C4-2B (cell line): ENCODE results near the gene ZNF555.
A peak's percentile ranks its signal among the peaks of the same experiment; 100 is the strongest.
"Not testable (repeated sequence)": the region's sequence is repeated elsewhere in the genome, so short reads cannot be mapped to it uniquely, and the experiment has no call there.

Experiments used
- H3K27ac ChIP-seq: fragments of 450-650 bp; 2 replicates; pipeline ENCODE4 v1.5.1; 2017
- CTCF ChIP-seq: fragments of 450-650 bp; conservative IDR thresholded peaks from 2 replicates; pipeline ENCODE4 v1.5.1; 2017; ENCODE audit warnings: mild to moderate bottlenecking
- ZFX ChIP-seq: fragments of 450-650 bp; IDR thresholded peaks from 2 replicates; pipeline ENCODE4 v1.6.1; 2017

ZNF555 gene

GRCh38 chr19:2840794-2841791 is at the start of gene ZNF555:
Gene ZNF555, plus strand, starts transcription at chr19:2841475. Its CDS starts 98 bp downstream, at chr19:2841573.
- TF ChIP-seq CTCF: no peak
- no peak for TF ChIP-seq ZFX

GRCh38 chr19:2791876-2792275 is 49.4 kb upstream of the ZNF555 start:
- no peak overlapping the region for H3K27ac ChIP-seq

More at GRCh38 chr19:2840794-2841791, at the start of gene ZNF555:
- no peak within 1 kb of the TSS for H3K27ac ChIP-seq

GRCh38 chr19:2792666-2793065 is 48.6 kb upstream of the ZNF555 start:
- H3K27ac ChIP-seq: not testable (repeated sequence)

More at GRCh38 chr19:2791876-2792275, 49.4 kb upstream of the ZNF555 start:
- no peak for TF ChIP-seq ZFX
- no peak for TF ChIP-seq CTCF

- H3K27ac ChIP-seq: no peak overlapping the region
- TF ChIP-seq CTCF: no peak
- no peak for TF ChIP-seq ZFX
Observed at GRCh38 chr19:2793126-2793525, 48.1 kb upstream of the ZNF555 start.

- TF ChIP-seq CTCF (no peak), ZFX (no peak)
- no peak overlapping the region for H3K27ac ChIP-seq
Observed at GRCh38 chr19:2793577-2793976, 47.7 kb upstream of the ZNF555 start.

GRCh38 chr19:2795827-2796658 is 45.2 kb upstream of the ZNF555 start:
- no peak for TF ChIP-seq ZFX
- H3K27ac ChIP-seq: peak overlapping the region; percentile 78

GRCh38 chr19:2796659-2797266 is 44.5 kb upstream of the ZNF555 start:
- peak overlapping the region; percentile 78 for H3K27ac ChIP-seq
- no peak for TF ChIP-seq CTCF
- TF ChIP-seq ZFX: no peak
